NCI-H446 treated with DMSO at 0.1 percent for 48 hours (cell line): ENCODE results near the gene ATG2A.

Experiments used
- DNase-seq: peaks from one replicate; lab custom pipeline; 2025; lab: John Stamatoyannopoulos, UW

The ATG2A gene

DNA sequence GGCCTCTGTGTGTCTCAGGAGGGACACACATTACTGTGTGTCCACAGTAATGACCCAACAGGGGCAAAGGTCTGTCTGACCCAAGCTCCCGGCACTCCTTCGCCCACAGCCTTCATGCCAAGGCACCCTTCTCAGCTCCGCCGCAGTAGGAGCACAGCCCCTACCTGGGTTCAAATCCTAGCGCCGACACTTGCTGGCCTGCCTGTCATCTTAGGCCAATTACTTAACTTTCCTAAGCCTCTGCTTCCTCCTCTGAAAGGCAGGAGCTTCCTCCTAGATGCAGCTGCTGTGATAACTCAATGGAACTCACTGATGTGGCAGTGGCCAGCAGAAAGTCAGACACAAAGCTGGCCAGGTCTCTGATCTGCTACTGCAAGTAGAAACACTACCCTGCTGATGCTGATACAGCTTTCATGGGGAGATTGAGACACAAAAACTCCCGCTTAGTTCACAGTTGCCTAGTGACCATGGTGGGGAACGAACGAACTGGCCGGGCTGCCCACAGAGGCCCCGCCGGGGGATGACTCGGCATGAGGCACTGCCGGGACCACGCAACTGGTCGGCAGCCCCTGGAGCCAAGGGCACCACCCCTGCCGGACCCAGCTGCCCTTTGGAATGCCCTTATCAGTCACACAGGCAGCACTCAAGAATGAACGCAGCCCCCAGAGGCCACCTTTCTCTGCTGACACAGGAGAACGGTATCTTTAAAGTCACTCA, 46.7 kb downstream of the ATG2A start:
- DNase-seq: no peak

- DNase-seq: no peak
Measured at GRCh38 chr11:64869571-64870175, 47.3 kb downstream of the ATG2A start.

DNA sequence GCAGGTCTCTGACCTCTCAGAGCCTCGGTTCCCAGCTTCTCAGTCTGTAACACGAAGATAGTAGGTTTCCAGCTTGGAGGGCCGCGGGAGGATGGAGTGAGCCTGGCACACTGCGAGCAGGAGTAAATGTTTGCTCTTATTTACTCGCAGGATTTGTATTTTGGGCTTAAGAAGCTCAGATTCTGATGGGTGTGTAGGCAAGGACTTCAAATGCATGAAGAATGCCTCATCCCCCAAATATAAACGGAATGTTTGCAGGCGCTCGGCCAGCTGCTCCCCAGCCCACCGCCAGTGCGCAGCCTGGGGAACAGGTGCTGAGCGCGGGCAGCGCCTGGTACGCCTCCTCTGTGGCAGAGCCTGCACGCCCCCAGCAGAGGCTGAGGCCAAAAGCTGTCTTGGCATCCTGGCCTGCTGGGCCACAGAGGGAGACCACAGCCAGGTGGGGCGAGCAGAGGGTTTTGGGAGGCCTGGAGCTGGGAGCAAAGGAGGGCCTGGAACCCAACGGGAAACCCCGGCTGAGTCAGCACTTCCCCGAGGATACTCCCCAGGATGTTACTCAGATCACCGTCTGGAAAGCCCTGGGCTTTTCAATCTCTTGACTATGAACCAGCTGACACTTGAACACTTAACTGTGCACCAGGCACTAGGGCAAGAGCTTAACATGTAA, 48.0 kb downstream of the ATG2A start:
- peak; percentile 57 for DNase-seq

- no peak for DNase-seq
Measured at GRCh38 chr11:64867748-64868462, 49.1 kb downstream of the ATG2A start.

DNA sequence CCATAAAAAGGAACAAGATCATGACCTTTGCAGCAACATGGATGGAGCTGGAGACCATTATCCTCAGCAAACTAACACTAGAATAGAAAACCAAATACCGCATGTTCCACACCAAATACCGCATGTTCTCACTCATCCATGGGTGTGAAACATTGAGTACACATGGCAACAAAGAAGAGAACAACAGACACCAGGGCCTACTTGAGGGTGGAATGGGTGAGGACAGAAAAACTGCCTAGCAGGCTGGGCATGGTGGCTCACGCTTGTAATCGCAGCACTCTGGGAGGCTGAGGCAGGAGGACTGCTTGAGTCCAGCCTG, 50.9 kb downstream of the ATG2A start:
- no peak for DNase-seq

- DNase-seq: no peak
Measured at GRCh38 chr11:64865286-64866172, 51.5 kb downstream of the ATG2A start.

GRCh38 chr11:64864473-64865285, 52.3 kb downstream of the ATG2A start:
- DNase-seq: peak; percentile 52

- DNase-seq: no peak
Measured at GRCh38 chr11:64864135-64864472, 52.9 kb downstream of the ATG2A start.

DNA sequence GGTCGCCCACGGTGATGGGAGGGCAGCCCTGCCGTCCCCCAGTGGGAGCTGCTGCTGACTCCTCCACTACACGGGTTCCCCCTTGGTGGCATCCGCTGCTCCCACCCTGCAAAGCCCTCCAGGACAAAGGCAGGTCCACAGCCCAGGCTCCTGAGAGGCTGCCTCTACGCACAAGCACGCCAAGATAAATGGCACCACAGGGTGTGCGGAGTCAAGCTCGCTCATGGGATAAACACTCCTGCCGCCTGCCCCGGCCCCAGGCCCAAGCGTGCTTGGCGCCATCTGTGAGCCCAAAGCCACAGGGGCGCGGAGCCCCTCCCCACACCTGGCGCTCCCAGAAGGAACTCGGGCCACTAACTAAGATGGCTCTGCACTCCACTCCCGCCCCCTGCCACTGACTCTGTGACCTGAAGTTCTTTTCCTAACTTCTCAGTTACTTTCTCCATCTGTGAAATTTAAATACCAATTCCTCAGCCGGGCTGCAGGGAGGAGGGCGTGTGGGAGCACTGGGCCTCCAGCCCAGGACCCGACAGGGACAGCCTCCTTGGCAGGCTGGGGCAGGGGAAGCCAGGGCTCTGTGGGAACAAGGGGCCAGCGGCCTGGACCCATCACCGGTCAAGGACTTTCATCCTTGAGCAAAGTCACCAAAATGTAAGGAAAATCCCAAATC, 53.5 kb downstream of the ATG2A start:
- peak; percentile 64 for DNase-seq

DNA sequence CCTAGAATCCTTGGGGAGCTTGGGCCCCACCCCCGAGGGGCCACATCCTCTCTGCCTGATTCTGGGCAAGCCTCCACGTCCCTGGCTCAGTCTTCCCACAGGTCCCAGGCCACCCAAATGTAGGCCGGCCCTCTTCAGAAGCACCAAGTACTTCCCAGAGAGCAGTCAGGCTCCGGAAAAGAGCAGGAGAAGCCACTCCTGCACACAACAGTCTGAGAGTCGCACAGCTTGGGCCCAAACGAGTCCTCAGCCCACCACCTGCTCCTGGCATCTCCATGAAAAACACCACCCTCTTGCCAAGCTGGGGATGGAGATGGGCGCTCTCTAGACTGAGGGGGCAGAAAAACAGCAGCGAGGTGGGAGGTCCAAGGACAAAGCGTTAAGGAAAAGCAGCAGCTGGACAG, 54.0 kb downstream of the ATG2A start:
- peak; percentile 62 for DNase-seq

GRCh38 chr11:64861227-64861975, 55.6 kb downstream of the ATG2A start:
- DNase-seq: no peak

DNA sequence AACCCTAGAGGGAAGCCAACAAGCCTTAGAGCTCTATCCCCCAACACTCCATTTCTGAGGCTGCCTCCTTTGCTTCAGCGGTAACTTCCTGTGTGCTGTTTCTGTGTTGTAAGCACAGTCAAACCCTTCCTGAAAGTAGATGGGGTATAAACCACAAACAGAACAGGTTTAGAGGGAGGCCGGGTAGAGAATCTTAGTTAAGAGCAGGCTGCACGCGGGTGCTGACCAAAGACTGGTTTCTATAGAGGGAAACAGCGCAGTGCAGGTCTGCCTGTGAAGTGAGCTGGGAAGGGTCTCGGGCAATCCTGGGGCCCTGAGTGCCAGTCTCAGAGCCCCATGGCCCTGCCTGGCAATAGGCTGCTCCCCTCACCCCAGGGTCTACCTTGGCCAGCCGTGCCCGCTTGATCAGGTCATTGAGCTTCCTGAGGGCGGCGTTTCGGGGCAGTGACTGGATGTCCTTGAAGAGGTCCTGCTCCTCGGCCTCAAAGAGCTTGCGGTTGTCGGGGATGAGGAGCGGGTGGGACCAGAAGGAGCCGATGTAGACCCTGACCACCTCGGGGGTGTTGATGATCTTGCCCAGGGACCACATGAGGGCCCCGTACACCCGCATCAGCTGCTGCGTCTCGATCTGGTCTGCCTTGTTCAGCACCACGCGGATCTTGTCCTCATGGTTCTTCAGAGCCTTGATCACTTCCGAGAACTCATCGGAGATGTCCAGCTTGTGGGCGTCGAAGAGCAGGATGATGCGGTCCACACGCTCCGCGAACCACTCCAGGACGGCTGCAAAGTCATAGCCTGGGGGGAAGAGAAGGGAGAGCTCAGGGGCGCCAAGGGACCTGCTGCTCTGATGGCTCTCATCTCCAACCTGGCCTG, 57.2 kb downstream of the ATG2A start:
- DNase-seq: no peak

DNA sequence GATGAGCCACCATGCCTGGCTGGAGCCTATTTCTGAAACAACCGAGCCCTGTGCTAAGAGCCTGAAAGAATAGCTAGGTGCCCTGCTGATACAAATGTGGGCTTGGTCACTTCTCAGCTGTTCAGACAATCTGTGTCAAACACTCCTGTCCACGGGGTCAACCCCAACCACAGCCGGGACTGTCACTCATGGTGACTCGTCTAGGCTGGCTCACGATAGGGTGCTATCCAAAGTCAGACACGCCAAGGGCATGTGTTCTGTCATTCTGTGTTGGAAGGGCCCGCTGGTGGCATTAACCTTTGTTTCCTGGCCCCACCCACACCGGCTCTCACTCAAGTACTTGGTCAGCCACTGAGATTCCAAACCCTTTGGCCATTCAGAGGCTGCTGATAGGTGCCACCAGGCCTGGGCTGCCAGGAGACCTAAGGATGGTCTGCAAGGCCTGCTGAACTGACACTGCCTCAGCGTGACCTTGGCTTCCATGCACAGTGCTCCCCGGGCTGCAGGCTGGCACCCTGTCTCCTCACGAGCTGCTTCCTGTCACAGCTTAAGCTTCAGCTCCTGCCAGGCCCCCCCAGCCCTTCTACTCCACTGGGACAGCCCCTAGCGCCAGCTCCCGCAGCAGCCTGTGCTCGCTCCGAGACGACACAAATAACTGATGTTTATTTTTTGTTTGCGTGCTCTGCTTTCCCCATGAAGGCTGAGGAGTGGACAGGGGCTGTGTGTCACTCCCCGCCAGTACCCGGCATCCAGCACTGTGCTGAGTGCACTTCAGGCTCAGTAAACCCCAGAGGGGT, 58.3 kb downstream of the ATG2A start:
- no peak for DNase-seq

- no peak for DNase-seq
Measured at GRCh38 chr11:64857485-64857884, 59.5 kb downstream of the ATG2A start.

GRCh38 chr11:64856382-64857227, 60.4 kb downstream of the ATG2A start:
- DNase-seq: no peak

DNA sequence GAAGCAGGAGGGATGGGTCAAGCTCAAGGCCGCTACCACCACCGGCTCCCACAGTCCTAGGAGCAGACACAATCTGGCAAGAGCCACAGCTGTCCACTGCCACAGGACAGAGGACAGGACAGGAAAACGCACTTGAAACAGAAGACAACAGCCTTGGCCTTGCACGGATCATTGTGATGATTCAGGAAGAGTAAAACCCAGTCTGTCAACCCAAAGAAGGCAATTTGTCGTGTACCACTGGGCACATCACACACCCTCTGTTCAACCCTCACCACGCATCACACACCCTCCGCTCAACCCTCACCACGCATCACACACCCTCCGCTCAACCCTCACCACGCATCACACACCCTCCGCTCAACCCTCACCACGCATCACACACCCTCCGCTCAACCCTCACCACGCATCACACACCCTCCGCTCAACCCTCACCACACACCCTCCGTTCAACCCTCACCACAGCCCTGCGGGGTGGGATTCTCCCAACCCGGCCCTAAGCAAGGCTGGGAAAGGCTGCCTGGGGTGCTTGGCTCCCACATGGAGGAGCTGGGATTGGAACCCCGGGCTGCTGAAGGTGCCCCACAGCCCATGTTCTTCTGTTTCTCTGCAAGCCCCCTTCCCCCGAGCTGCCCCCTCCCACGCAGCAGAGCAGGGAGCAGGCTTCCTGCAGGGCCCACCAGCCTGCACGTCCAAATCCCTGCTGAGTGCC, 61.3 kb downstream of the ATG2A start:
- DNase-seq: no peak
